ENCODE data around the gene MSRB3. TPM values are rescaled to one million over a fixed set of nuclear protein-coding genes. Genes with fewer than 3 reads are reported as not detected.

Gene MSRB3
- total RNA-seq, 1 donor, result 72.4 TPM

GRCh38 chr12:65237153-65237552 lies 41.3 kb upstream of the MSRB3 start:
- Histone ChIP-seq H4K20me1 (ENCODE audit: insufficient read depth, low read length) (no peaks in the 10 kb centered on the region), H3K79me2 (ENCODE audit: insufficient read depth, low read length) (peaks cover 6% of the 10 kb centered on the region), H3K4me2 (ENCODE audit: insufficient read depth, low read length) (no peak overlapping the region), H2AFZ (ENCODE audit: low read length) (no peak overlapping the region), H3K9me3 (ENCODE audit: low read depth, low read length) (no peaks in the 10 kb centered on the region), H3K4me3 (ENCODE audit: insufficient read depth, low read length) (no peak overlapping the region), H3K27ac (ENCODE audit: low read depth, low read length) (no peak overlapping the region), H3K36me3 (ENCODE audit: insufficient read depth, low read length) (peaks cover 6% of the 10 kb centered on the region), H3K4me1 (ENCODE audit: insufficient read depth, low read length) (peaks cover 1% of the 10 kb centered on the region), H3K27me3 (ENCODE audit: insufficient read depth, low read length) (no peaks in the 10 kb centered on the region)
- TF ChIP-seq CTCF (IDR thresholded peaks at IDR 0.05; ENCODE audit: extremely low read depth, low read depth, low read length), result no peak
- DNase-seq (ENCODE audit: insufficient read length, low spot score, missing footprints), result no peak

- no peak overlapping the region for H3K27ac ChIP-seq (ENCODE audit: low read depth, low read length)
- H3K79me2 ChIP-seq (ENCODE audit: insufficient read depth, low read length), result peaks cover under 1% of the 10 kb centered on the region
- H3K36me3 ChIP-seq (ENCODE audit: insufficient read depth, low read length), result peaks cover 6% of the 10 kb centered on the region
- H3K4me1 ChIP-seq (ENCODE audit: insufficient read depth, low read length), result no peaks in the 10 kb centered on the region
- H4K20me1 ChIP-seq (ENCODE audit: insufficient read depth, low read length), result no peaks in the 10 kb centered on the region
- no peak overlapping the region for H3K4me2 ChIP-seq (ENCODE audit: insufficient read depth, low read length)
- H3K27me3 ChIP-seq (ENCODE audit: insufficient read depth, low read length), result no peaks in the 10 kb centered on the region
- DNase-seq (ENCODE audit: insufficient read length, low spot score, missing footprints), result no peak
- no peaks in the 10 kb centered on the region for H3K9me3 ChIP-seq (ENCODE audit: low read depth, low read length)
- H3K4me3 ChIP-seq (ENCODE audit: insufficient read depth, low read length), result no peak overlapping the region
- TF ChIP-seq CTCF (IDR thresholded peaks at IDR 0.05; ENCODE audit: extremely low read depth, low read depth, low read length), result no peak
- no peak overlapping the region for H2AFZ ChIP-seq (ENCODE audit: low read length)
Observed at GRCh38 chr12:65238609-65239008, 39.9 kb upstream of the MSRB3 start.

DNA sequence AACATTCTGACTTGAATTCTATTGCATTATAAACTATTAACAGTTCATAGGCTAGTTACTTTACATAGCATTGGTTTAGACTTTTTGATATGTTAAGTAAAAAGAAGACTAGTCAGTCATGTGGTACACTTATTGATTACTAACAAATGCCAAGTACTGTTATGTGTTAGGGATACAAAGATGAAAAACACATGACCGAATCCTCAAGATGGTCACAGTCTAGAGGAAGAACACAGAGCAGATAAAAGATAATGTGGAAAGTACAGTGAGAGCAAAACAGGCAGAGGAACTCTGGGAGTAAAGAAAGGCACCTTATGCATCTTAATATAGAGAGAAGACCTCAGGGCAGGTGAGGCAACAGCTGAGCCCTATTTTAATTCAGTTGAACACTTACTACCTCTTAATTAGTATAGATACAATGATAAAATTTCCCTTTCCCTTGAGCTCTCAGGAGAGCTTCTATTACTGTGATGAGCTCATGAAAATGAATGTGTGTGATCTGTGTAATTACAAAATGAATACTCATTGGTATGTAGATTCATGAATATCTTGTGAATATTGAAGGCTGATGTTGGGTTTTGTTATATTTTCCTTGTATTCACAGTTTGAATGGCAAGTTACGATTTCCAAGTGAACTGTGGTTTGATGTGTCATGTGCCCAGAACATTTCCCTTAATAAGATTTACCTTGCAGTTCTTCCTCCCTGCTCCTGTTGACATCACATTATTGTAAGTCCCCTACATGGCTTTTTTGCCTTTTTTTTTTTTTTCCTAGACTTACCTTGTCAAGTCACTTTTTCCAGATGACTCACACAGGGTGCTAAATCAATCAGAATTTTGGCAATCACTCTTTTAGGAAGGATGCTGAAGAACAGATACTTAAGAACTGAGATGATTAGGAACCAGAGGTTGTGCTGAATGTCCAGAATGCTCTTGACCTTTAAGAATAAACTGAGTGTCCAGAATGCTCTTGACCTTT lies 29.5 kb upstream of the MSRB3 start:
- Histone ChIP-seq H2AFZ (ENCODE audit: low read length) (no peak overlapping the region), H3K4me1 (ENCODE audit: insufficient read depth, low read length) (no peaks in the 10 kb centered on the region), H3K4me3 (ENCODE audit: insufficient read depth, low read length) (no peak overlapping the region), H3K36me3 (ENCODE audit: insufficient read depth, low read length) (peaks cover 10% of the 10 kb centered on the region), H3K4me2 (ENCODE audit: insufficient read depth, low read length) (no peak overlapping the region), H3K27me3 (ENCODE audit: insufficient read depth, low read length) (no peaks in the 10 kb centered on the region), H4K20me1 (ENCODE audit: insufficient read depth, low read length) (no peaks in the 10 kb centered on the region), H3K79me2 (ENCODE audit: insufficient read depth, low read length) (no peaks in the 10 kb centered on the region), H3K27ac (ENCODE audit: low read depth, low read length) (no peak overlapping the region), H3K9me3 (ENCODE audit: low read depth, low read length) (no peaks in the 10 kb centered on the region)
- no peak for DNase-seq (ENCODE audit: insufficient read length, low spot score, missing footprints)
- no peak for TF ChIP-seq CTCF (IDR thresholded peaks at IDR 0.05; ENCODE audit: extremely low read depth, low read depth, low read length)

DNA sequence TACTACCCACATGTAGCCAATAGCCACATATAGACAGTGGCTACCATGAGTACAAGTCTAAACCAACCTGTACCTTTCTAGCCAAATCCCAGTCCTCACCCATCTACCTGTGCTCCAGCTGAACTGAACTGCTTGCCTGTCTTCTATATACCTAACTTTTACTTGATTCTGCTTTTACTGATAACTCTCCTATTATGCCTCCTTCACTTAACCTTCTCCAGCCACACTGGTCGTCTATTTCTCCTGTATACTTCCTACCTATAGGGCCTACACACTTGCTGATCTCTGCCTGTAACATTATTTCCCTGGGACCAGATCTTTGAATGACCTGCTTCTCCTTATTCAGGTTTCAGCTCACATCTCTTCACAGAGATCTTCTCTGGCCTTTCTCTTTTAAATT lies 26.0 kb upstream of the MSRB3 start:
- DNase-seq (ENCODE audit: insufficient read length, low spot score, missing footprints), result no peak
- Histone ChIP-seq H3K4me3 (ENCODE audit: insufficient read depth, low read length) (no peak overlapping the region), H4K20me1 (ENCODE audit: insufficient read depth, low read length) (no peaks in the 10 kb centered on the region), H3K9me3 (ENCODE audit: low read depth, low read length) (no peaks in the 10 kb centered on the region), H3K27me3 (ENCODE audit: insufficient read depth, low read length) (no peaks in the 10 kb centered on the region), H3K27ac (ENCODE audit: low read depth, low read length) (no peak overlapping the region), H3K4me1 (ENCODE audit: insufficient read depth, low read length) (no peaks in the 10 kb centered on the region), H2AFZ (ENCODE audit: low read length) (no peak overlapping the region), H3K4me2 (ENCODE audit: insufficient read depth, low read length) (no peak overlapping the region), H3K36me3 (ENCODE audit: insufficient read depth, low read length) (no peaks in the 10 kb centered on the region), H3K79me2 (ENCODE audit: insufficient read depth, low read length) (no peaks in the 10 kb centered on the region)
- no peak for TF ChIP-seq CTCF (IDR thresholded peaks at IDR 0.05; ENCODE audit: extremely low read depth, low read depth, low read length)
